Left kidney (tissue), 8 donors: ENCODE data around the gene OR5V1. TPM values are rescaled to one million over a fixed set of nuclear protein-coding genes. Genes with fewer than 3 reads are reported as not detected.
"Not testable (repeated sequence)": the region's sequence is repeated elsewhere in the genome, so short reads cannot be mapped to it uniquely, and the experiment has no call there.

Experiments used
- DNase-seq: peaks from one replicate; pipeline ENCODE4 v3.0.0-alpha.2; 2013
- long read RNA-seq, 8 donors: transcript quantifications; one replicate each; lab custom pipeline, GENCODE V29; 2026
- polyA plus RNA-seq: library from polyadenylated mRNA; unstranded; fragments of 120-200 nt; gene quantifications from one replicate; pipeline ENCODE4 v1.2.1, GENCODE V29; 2013; ENCODE audit not compliant: insufficient read length

OR5V1 gene
- polyA plus RNA-seq: not detected
- long read RNA-seq, donor 1: 0 reads
- long read RNA-seq, donor 2: 0 reads
- long read RNA-seq, donor 3: 0 reads
- long read RNA-seq, donor 4: 0 reads
- long read RNA-seq, donor 5: 0 reads
- long read RNA-seq, donor 6: 0 reads
- long read RNA-seq, donor 7: 0 reads
- long read RNA-seq, donor 8: 0 reads

- no peak for DNase-seq
These were observed at the start of gene OR5V1 for GRCh38 chr6:29368765-29369164. TSS of gene OR5V1 (minus strand) at chr6:29368865. CDS start at chr6:29356195, 12,670 bp downstream.

DNA sequence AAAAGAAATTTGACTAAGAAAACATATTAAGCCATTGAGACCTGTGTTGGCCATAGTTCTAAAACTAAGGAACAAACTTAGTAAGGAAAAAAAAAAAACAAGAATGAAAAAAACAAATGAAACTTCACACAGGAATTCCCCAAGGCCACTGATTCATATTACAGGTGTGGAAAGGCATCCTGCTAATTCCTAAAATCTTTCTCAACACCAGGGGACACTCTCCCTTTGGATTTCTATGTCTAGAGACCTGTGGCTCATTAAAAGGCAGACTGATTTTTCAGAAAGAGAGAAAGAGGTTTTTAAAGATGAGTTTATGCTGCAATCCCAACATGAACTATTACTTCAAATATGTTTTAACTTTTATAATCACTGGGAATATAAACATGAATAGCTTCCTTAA is 45.9 kb upstream of the OR5V1 start, which contains the start of gene OR12D1:
Gene OR12D1, plus strand, starts transcription at position 341 of the 400 bp plus-strand sequence.
- DNase-seq: no peak

DNA sequence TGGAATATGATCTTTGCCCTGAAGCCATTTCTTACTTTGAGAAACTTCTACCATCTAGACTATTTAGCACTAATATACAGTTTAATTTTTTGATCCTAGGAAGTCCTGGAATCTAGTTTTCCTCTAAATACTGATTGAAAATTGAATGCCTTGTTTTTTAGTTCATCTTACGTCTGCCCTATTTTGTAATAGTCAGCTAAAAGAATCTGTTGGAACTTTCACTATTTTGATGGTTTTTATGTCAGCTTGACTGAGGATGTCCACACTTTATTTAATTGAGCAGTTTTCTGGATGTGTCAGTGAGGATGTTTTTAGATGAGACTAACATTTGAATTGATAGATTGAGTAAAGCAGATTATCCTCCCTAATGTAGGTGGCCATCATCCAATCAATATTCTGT is 35.1 kb upstream of the OR5V1 start:
- DNase-seq: no peak

DNA sequence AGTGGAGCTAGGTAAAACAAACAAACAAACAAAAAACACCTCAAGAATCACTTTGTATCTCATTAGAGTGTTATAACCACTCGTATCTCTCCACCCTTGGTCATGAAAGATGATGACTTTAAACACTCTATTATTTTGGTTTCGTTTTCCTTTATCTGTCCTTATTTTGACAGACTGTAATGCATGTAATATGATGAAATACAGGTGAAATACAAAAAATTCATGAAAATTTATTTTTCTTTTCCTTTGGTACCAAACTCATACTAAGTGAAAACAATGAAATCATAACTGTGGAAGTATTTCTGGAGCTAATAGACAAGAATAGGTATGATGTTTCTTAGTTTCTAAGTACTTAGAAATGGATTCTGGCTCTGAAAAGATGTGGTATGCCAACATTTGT is 30.9 kb upstream of the OR5V1 start:
- no peak for DNase-seq

DNA sequence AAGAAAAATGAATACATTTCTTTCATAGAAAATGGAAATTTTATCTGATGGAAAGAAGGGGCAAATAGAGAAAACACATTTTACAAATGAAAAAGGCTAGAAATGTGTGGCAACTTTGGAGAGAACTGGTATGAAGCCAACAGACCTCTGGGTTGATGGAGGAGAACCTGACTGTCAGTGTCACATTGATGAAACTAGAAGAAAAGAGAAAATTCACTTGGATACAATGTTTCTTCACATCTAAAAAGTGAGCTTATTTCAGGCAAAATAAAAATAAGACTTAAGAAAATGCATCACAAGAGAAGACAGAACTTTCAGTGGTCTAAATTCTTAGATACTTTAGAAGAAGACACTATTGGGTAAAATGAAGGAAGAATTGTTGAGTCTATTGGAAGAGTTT is 26.7 kb upstream of the OR5V1 start, which contains the start of gene OR12D2:
Gene OR12D2, plus strand, starts transcription at position 301 of the 400 bp plus-strand sequence. CDS start 1,069 bp downstream, outside the sequence.
- no peak for DNase-seq

DNA sequence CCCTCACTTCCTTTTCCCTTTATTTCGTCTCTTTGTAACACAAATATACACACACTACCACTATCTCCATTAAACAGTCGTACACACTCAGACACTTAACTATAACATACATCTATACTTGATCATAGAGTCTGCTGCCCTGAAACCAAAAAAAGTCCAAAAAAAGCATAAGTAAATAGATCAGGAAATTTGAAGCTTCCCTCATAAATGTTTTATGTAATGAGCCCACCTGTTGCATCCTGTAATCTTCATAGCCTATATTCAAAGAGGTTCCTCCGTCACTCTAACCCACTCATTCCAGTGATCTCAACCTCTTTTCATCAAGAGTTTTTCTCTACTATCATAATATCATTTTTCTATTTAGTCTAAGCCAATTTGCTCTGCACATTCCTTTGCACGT is 19.9 kb upstream of the OR5V1 start:
- no peak for DNase-seq

DNA sequence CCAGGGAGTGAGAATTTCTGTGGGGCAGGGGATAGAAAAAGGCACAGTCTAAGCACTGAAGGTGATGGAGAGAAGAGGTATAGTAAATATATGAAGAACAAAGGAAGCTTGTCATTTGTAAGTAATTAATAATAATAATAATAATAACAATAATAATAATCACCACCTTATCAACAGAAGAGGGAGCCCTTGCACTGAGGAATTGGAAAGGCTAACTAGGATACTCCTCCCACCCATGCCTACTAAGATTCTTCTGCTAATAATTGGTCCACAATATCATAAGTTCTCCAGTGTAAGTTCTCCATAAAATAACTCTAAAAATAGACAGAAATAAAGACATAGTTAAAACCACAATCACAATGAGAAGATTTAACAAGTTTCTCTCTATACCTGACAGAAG is 7.3 kb upstream of the OR5V1 start:
- no peak for DNase-seq

DNA sequence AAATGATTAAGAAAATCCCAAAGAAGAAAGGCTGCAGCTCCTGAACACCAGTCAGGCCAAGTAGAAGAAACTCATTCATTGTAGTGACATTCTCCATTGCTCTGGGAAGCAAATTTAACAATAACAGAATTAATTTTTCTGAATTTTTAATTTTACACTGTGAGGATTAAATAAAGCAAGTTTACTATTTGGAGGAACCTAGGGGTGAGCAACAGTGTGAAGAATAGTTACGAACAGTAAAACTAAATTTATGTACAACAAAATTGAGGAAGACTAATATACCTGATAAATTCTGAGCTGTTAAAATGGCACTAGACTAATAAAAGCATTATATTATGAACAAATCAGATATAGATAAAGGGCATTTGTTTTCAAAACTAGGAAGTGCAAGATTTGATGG is 6.5 kb upstream of the OR5V1 start, which contains the start of gene OR12D3:
Gene OR12D3, minus strand, starts transcription at position 101 of the 400 bp plus-strand sequence. Its CDS starts 4 bp downstream, at position 97.
- DNase-seq: no peak

GRCh38 chr6:29355603-29356002 is 13.1 kb downstream of the OR5V1 start:
- DNase-seq: no peak

- DNase-seq: no peak
These were observed 13.7 kb downstream of the OR5V1 start for GRCh38 chr6:29354980-29355379.

DNA sequence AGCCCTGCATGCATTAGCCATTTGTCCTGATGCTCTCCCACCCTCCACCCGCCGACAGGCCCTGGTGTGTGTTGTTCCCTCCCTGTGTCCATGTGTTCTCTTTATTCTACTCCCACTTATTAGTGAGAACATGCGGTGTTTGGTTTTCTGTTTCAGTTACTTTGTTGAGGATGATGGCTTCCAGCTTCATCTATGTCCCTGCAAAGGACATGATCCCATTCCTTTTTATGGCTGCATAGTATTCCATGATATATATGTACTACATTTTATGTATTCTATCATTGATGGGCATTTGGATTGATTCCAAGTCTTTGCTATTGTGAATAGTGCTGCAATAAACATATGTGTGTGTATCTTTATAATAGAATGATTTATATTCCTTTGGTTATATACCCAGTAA is 19.3 kb downstream of the OR5V1 start:
- DNase-seq: not testable (repeated sequence)

- DNase-seq: no peak
These were observed 23.3 kb downstream of the OR5V1 start for GRCh38 chr6:29345380-29345779.

DNA sequence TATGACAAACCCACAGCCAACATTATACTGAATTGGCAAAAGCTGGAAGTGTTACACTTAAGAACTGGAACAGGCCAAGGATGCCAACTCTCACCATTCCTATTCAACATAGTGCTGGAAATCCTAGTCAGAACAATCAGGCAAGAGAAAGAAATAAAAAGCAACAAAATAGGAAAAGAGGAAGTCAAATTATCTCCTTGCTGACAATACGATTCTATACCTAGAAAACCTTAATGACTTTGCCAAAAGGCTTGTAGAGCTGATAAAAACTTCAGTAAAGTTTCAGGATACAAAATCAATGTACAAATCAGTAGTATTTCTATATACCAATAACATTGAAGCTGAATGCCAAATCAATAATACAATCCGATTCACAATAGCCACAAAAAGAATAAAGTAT is 32.4 kb downstream of the OR5V1 start:
- no peak for DNase-seq

DNA sequence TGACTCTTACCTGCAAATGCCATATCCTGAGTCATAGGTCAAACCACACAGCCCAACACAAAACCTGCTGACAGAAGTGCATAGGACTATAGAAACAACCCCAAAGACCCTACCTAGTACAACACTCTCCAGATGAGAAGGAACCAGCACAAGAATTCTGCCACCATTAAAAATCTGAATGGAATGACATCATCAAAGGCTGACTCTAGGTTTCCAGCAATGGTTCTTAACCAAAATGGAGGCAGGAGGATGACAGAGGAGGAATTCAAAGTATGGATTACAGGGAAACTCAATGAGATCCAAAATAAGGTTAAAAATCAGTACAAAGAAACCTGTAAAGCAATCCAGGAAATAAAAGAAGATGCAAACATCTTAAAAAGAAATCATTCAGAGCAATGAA is 36.0 kb downstream of the OR5V1 start:
- no peak for DNase-seq

- no peak for DNase-seq
These were observed 42.9 kb downstream of the OR5V1 start for GRCh38 chr6:29325777-29326176.

DNA sequence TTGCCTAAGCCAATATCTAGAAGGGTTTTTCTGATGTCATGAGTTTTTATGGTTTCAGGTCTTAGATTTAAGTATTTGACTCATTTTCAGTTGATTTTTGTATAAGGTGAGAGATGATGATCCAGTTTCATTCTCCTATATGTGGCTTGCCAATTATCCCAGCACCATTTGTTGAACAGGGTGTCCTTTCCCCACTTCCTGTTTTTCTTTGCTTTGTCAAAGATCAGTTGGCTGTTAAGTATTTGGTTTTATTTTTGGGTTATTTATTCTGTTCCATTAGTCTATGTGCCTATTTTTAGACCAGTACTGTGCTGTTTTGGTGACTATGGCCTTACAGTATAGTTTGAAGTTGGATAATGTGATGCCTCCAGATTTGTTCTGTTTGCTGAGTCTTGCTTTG is 45.3 kb downstream of the OR5V1 start:
- DNase-seq: not testable (repeated sequence)

- DNase-seq: no peak
These were observed 48.7 kb downstream of the OR5V1 start for GRCh38 chr6:29319931-29320330.

Other genes starting within 250 kb of the OR5V1 start
- not detected for gene OR2J2, start 198.0 kb downstream of the OR5V1 start, polyA plus RNA-seq
- 0.13 TPM for gene OR14J1, start 67.2 kb downstream of the OR5V1 start, polyA plus RNA-seq
- not detected for gene OR12D3, start 6.4 kb upstream of the OR5V1 start, polyA plus RNA-seq
- not detected for gene OR12D2, start 26.8 kb upstream of the OR5V1 start, polyA plus RNA-seq
- not detected for gene OR12D1, start 46.1 kb upstream of the OR5V1 start, polyA plus RNA-seq
- gene OR10C1, start 70.4 kb upstream of the OR5V1 start, polyA plus RNA-seq: not detected
- not detected for gene OR11A1, start 88.2 kb upstream of the OR5V1 start, polyA plus RNA-seq
- not detected for gene OR2H1, start 88.3 kb upstream of the OR5V1 start, polyA plus RNA-seq
- not detected for gene MAS1L, start 119.1 kb upstream of the OR5V1 start, polyA plus RNA-seq
- gene UBD, start 190.9 kb upstream of the OR5V1 start, polyA plus RNA-seq: 2.3 TPM
- 0.20 TPM for gene OR2H2, start 216.3 kb upstream of the OR5V1 start, polyA plus RNA-seq